Rectal smooth muscle tissue (tissue), 1 donor: Measurements from ENCODE around the gene GPHA2.

Experiments
- H3K27ac ChIP-seq: one replicate; pipeline ENCODE4 v1.7.0; 2013; ENCODE audit warnings: low read depth, low read length, inconsistent platforms
- H3K27me3 ChIP-seq: one replicate; pipeline ENCODE4 v1.7.0; 2013; ENCODE audit warnings: low read length; ENCODE audit not compliant: control insufficient read depth, insufficient read depth
- H3K36me3 ChIP-seq: one replicate; pipeline ENCODE4 v1.7.0; 2013; ENCODE audit warnings: low read length; ENCODE audit not compliant: control insufficient read depth, insufficient read depth
- H3K4me1 ChIP-seq: one replicate; pipeline ENCODE4 v1.7.0; 2013; ENCODE audit warnings: low read length; ENCODE audit not compliant: control insufficient read depth, insufficient read depth
- H3K4me3 ChIP-seq: one replicate; pipeline ENCODE4 v1.7.0; 2013; ENCODE audit warnings: low read length
- H3K9ac ChIP-seq: one replicate; pipeline ENCODE4 v1.7.0; 2013; ENCODE audit warnings: low read length

The GPHA2 gene

DNA sequence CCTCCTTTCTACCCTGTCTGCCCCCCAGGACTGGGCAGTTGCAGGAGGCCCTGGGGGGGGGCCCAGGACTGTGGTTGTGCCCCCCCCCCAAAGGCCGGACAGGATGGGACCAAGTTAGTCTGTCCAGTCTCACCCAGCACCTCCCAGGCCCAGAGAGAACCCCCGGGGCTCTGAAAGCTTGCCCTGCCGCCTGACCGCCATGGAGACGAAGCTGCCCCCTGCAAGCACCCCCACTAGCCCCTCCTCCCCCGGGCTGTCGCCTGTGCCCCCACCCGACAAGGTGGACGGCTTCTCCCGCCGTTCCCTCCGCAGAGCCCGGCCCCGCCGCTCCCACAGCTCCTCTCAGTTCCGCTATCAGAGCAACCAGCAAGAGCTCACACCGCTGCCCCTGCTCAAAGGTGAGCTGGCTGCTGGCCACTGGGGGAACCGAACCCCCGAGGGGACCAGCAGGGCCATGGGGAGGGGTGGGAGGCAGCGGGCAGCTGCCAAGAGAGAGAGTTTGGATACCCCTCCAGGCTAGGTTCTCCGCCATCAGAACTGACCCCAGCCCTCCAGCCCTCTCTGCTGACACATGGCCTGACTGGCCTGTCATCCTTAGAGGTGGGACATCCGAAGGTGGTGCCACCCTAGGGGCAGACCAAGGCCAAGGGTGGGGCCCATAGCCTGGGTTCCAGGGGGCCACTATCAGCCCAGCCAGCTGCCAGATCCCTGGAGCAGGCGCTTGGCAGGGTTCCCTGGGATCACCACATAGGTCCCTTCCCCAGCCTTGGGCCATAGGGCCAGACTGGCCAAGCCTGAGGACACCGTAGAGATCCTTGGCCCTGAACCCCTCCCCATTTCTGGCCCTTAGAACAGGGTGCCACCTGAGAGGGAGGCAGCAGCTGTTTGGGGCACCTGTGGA is 9.9 kb downstream of the GPHA2 start:
- H3K27me3 ChIP-seq = no peaks in the 10 kb centered on the region
- peaks cover 6% of the 10 kb centered on the region for H3K4me1 ChIP-seq
- H3K4me3 ChIP-seq = peak overlapping the region; percentile 86
- no peak overlapping the region for H3K27ac ChIP-seq
- peaks cover 10% of the 10 kb centered on the region for H3K36me3 ChIP-seq
- no peak overlapping the region for H3K9ac ChIP-seq

DNA sequence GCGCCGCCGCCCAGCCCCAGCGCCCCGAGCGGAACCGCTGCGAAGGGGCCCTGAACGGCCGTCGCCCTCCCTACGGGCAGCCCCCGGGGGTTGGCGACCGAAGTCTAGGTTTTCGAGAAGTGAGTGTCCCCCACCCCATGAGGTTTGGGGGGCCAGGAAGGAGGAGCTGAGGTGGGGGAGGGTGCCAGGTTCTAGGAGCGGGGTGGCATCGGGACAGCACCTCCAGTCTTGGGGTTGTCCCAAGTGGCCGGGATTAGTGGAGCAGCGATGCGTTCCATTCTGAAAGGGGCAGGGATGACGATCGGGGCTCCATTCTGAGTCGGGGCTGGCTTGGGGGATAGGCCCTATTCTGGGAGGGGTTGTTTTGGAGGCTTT is 10.8 kb downstream of the GPHA2 start:
- peak overlapping the region; percentile 86 for H3K4me3 ChIP-seq
- no peaks in the 10 kb centered on the region for H3K27me3 ChIP-seq
- peaks cover 4% of the 10 kb centered on the region for H3K36me3 ChIP-seq
- peaks cover 6% of the 10 kb centered on the region for H3K4me1 ChIP-seq
- H3K27ac ChIP-seq = peak overlapping the region; percentile 96
- H3K9ac ChIP-seq = peak overlapping the region; percentile 81

DNA sequence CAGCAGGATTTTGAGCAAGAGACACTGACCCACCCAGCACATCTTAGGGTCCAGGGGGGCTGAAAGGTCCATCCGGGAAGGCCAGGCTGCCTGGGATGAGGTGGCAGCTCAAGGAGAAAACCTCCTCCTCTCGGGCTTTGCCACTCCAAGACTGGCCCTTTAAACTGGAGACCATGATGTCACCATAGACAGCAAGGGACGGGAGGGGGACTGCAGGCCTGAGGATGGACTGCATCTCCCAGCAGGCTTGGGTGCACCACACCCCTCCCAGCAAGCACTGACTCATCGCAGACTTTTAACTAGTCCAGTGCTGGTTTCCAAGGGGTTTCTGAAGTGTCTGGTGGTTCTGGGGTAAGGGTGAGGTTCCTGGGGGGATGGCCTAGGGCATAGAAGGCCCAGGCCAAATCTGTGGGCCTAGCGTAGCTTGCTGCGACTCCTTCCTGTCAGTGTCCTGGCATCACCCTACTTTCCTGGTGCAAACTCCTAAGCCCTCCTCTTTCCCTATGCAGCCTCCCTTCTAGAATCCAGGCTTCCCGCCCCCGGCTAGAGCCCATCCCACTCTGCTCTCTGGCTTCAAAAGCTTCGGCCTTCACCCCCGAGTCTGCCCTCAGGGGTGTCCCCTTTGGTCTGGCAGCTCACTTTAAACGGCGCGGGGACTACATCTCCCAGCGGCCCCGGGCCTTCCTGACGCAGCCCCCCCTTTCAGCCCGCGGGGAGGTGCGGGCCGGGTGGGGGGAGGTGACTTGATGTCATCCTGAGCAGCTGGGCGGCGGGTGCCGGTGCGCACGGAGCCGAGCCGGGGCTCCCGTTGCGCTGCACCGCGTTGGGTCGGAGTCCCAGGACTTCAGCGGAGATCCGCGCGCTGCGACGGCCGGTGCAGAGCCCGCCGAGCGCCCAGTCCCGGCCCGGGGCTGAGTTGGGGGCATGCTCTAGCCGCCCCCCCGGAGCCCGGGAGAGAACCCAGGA is 11.5 kb downstream of the GPHA2 start, which contains the start of gene PPP2R5B:
Gene PPP2R5B (plus strand): TSS at position 746 of the 966 bp plus-strand sequence. CDS start 1,046 bp downstream, outside the sequence.
- Histone ChIP-seq H3K9ac (peak within 1 kb of the TSS; percentile 95), H3K36me3 (peaks cover 4% of the 10 kb centered on the region), H3K27me3 (no peaks in the 10 kb centered on the region), H3K4me1 (peaks cover 6% of the 10 kb centered on the region), H3K27ac (peak within 1 kb of the TSS; percentile 96), H3K4me3 (peak within 1 kb of the TSS; percentile 86)

DNA sequence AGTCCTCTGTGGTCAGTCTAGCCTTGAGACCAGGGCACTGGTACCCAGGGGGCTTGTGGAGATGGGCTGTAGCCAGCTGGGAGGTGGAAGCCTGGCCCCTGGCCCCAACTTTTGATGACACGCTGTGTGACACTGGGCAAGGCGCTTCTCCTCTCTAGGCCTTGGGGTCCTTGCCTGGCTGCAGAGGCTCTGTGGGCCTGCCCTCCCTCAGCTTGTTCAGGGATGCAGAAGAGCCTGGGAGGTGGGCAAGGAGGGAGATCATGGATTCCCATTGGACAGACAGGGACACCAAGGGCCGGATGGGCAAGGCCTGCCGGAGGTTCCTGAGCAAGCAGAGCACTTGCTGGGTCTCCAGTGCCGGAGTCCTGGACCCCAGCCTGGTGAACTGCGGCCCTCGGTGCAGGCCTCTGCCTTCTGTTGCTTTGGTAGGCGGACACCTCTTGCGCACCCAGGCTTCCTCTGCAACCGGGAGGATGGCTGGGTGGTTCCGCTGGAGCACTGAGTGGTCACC is 12.5 kb downstream of the GPHA2 start:
- Histone ChIP-seq H3K36me3 (peaks cover 2% of the 10 kb centered on the region), H3K27me3 (no peaks in the 10 kb centered on the region), H3K4me3 (peak overlapping the region; percentile 86), H3K4me1 (peaks cover 6% of the 10 kb centered on the region), H3K9ac (peak overlapping the region; percentile 95), H3K27ac (peak overlapping the region; percentile 96)

DNA sequence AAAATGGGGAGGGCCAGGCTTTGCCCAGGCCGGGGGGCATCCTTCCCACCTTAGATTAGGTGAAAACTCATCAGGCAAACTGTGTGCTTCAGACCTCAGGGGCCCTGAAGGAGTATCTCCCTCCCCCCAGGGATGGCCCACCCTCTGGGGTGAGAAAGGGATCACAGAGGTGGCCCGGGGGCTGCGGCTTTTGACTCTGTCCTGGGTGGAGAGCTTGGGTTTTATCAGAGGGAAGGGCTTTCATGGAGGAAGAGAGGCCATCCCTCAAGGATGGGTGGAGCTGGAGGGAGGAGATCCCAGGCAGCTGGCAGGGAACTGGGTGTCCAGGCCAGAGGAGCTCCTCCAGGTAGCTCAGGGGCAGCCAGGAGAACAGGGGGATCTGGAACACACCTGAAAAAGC is 14.3 kb downstream of the GPHA2 start:
- Histone ChIP-seq H3K36me3 (no peaks in the 10 kb centered on the region), H3K4me1 (peaks cover 7% of the 10 kb centered on the region), H3K27ac (no peak overlapping the region), H3K27me3 (no peaks in the 10 kb centered on the region), H3K9ac (no peak overlapping the region), H3K4me3 (no peak overlapping the region)

DNA sequence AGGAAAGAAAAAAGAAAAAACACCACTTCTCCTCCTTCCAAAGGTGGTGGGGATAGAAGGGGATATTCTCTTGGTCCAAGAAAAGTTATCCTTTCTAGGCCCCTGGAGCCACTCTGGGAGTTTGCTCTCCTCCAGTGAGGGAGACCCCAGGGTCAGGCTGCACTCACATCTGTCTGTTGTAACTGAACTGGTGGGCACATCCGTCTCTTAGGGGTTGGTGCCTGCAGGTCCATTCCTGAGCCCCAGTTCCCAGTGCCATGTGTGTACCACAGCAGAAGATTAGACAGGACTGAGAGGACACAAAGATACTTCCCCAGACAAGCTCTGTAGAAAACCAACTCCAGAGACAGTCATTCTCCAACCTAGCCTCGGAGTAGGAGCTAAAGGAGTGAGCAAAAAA is 15.6 kb downstream of the GPHA2 start:
- H3K4me1 ChIP-seq = peaks cover 13% of the 10 kb centered on the region
- H3K27me3 ChIP-seq = no peaks in the 10 kb centered on the region
- no peak overlapping the region for H3K4me3 ChIP-seq
- no peak overlapping the region for H3K27ac ChIP-seq
- no peaks in the 10 kb centered on the region for H3K36me3 ChIP-seq
- no peak overlapping the region for H3K9ac ChIP-seq

DNA sequence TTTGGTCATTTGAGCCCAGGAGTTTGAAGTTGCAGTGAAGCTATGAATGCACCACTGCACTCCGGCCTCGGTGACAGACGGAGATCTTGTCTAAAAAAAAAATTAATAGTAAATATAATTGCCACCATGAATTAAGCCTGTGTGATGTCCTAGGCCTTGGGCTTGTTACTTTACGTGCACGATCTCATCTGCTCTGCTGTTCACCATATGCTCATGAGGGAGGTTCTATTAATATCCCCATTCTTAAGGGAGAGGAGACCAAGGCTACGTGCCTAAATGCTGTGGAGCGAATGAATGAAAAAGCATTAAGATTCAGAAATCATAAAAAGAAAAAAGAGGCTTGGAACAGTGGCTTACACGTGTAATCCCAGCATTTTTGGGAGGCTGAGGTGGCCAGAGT is 16.1 kb downstream of the GPHA2 start:
- Histone ChIP-seq H3K36me3 (no peaks in the 10 kb centered on the region), H3K27me3 (no peaks in the 10 kb centered on the region), H3K4me1 (peaks cover 13% of the 10 kb centered on the region), H3K27ac (no peak overlapping the region), H3K9ac (no peak overlapping the region), H3K4me3 (no peak overlapping the region)

DNA sequence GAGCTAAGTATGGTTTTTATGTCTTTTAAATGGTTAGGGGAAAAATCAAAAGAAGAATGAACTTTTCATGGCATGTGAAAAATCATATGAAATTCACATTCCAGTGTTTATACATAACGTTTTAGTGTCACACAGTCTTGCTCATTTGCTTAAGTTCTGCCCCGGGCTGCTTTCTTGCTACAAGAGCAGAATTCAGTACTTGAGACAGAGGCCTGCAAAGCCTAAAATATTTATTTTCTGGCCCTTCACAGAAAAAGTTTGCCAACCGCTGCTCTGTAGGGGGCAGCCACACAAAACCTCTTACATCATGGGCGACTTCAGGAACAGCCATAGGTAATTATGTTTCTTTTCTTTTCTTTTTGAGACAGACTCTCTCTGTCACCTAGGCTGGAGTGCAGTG is 17.7 kb downstream of the GPHA2 start:
- Histone ChIP-seq H3K27ac (peak overlapping the region; percentile 82), H3K36me3 (peaks cover 7% of the 10 kb centered on the region), H3K27me3 (no peaks in the 10 kb centered on the region), H3K4me1 (peaks cover 9% of the 10 kb centered on the region), H3K4me3 (peak overlapping the region; percentile 73), H3K9ac (peak overlapping the region; percentile 20)

DNA sequence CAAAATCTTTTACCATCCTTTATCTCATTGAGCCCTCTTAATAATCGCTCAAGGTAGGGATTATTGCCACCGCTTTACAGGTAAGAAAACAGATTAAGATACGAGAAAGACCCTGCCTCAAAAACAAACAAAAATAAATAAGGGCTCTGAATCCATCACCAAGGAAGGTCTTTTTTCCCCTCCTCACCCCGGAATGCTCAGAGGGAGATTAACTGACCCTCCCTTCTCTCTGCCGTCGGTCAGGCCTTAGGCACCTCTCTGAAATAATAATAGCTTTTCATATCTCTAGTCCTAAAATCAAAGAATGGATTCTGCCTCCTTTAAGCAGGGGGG is 18.1 kb downstream of the GPHA2 start:
- Histone ChIP-seq H3K36me3 (peaks cover 10% of the 10 kb centered on the region), H3K27ac (peak overlapping the region; percentile 82), H3K9ac (peak overlapping the region; percentile 20), H3K4me1 (peaks cover 9% of the 10 kb centered on the region), H3K27me3 (no peaks in the 10 kb centered on the region), H3K4me3 (peak overlapping the region; percentile 73)

DNA sequence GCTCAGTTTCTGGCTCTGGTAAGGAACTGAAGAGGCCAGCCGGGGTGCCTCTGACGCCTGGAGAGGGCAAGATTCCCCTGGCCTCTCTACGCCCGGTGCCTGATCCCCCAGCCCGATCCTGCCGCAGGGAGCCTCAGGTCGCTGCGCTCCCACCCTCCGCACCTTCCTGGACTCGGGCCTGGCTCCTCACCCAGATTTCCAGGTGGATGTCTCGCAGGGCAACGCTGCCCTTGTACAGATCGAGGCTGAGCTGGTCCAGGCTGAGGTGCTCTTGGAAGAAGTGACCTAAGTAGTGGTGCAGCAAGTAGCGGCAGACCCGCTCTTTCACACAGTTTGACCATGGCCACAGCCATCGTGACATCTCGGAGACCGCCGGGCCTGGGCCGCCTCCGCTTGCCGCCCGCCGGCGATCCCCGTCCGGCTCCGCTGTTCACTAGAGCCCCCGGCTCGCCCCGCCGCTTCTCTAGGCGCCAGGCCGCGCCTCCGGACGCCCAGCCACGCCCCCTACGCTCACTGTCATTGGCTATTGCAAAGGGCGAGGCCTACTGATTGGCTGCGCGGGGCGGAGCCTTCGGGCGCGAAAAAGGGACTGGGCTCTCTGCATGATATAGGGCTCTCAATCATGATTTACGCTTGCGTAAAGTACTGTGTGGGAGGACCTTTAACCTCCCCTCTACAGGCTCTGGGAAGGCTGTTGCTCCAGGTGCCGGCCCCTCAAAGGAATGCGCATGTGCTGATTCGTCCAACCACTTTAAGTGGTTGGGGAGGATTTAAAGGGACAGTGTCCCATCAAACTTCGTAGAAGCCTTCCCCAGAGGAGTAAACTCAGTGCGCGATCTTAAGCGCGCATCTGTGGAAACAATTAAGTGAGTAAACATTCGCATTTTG is 18.7 kb downstream of the GPHA2 start, which contains the start of gene ATG2A:
Gene ATG2A (minus strand): TSS at position 435 of the 888 bp plus-strand sequence. CDS start 74 bp downstream, at position 361.
- H3K9ac ChIP-seq = peak within 1 kb of the TSS; percentile 93
- H3K4me3 ChIP-seq = peak within 1 kb of the TSS; percentile 94
- peaks cover 12% of the 10 kb centered on the region for H3K36me3 ChIP-seq
- H3K27me3 ChIP-seq = no peaks in the 10 kb centered on the region
- peaks cover 9% of the 10 kb centered on the region for H3K4me1 ChIP-seq
- H3K27ac ChIP-seq = peak within 1 kb of the TSS; percentile 82

DNA sequence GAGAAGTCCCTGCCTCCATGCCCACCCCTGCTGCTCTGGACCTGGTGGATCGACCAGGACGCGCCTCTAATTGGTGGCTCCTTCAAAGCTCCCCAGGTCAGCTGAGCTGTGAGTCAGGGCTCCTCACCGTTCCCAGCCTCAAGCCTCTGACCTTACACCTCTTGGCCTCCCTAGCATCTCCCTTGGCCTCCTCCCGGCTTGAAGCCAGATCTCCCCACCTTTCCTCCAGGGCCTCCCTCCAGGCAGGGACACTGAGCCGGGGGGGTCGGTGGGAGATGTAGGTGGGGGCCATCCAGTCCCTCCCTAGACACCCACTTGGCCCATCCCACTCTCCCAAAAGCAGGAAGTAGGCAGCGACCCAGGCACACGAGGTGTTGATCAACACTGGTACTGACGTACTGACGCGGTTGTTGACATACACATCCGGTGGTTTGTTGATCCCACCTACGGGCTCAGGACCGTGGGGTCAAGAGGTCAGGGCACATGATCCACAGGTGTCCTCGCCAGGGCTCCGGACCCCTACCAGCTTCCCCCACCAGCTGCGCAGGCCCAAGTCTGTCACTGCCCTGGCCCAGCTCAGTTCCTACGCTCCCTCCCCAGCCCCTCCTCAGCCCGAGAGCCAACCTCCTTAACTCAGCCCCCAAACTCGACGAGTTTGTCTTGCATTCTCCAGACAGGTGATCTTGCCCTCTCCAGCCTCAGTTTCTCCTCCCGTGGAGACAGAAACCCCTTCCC is 19.5 kb downstream of the GPHA2 start:
- Histone ChIP-seq H3K36me3 (peaks cover 20% of the 10 kb centered on the region), H3K9ac (peak overlapping the region; percentile 93), H3K27ac (peak overlapping the region; percentile 70), H3K4me1 (peaks cover 9% of the 10 kb centered on the region), H3K4me3 (peak overlapping the region; percentile 94), H3K27me3 (no peaks in the 10 kb centered on the region)
